GM12892 (cell line): ENCODE data around the gene TSR3.

Experiments
- DNase-seq: peaks from one replicate; pipeline ENCODE4 v3.0.0; 2011; ENCODE audit not compliant: insufficient read length
- FAIRE-seq: peaks from 2 replicates; lab custom pipeline; 2011; peaks lifted over from hg19 to GRCh38; lab: Jason Lieb, UNC
- POLR2A ChIP-seq: IDR thresholded peaks from 2 replicates; pipeline ENCODE4 v1.6.1; 2011; ENCODE audit warnings: low read depth, low read length, control low read depth
- POLR2AphosphoS5 ChIP-seq: IDR thresholded peaks from 2 replicates; pipeline ENCODE4 v1.6.1; 2011; ENCODE audit warnings: low read depth, low read length, control low read depth
- TAF1 ChIP-seq: IDR thresholded peaks from 2 replicates; pipeline ENCODE4 v1.6.1; 2011; ENCODE audit warnings: low read depth, mild to moderate bottlenecking, control low read depth, low read length, borderline replicate concordance

TSR3 gene

GRCh38 chr16:1357906-1358566, 6.4 kb upstream of the TSR3 start:
- TF ChIP-seq POLR2AphosphoS5: no peak
- TF ChIP-seq POLR2A: no peak
- no peak for TF ChIP-seq TAF1
- FAIRE-seq (no peak), DNase-seq (no peak)

GRCh38 chr16:1356061-1356900, 4.6 kb upstream of the TSR3 start:
- DNase-seq: no peak
- TF ChIP-seq TAF1 (no peak), POLR2AphosphoS5 (no peak), POLR2A (no peak)
- FAIRE-seq: no peak

GRCh38 chr16:1355591-1355990, 3.9 kb upstream of the TSR3 start:
- no peak for DNase-seq
- TF ChIP-seq POLR2A (no peak), TAF1 (no peak), POLR2AphosphoS5 (no peak)
- FAIRE-seq: no peak

- DNase-seq: no peak
- no peak for FAIRE-seq
- TF ChIP-seq POLR2A (no peak), TAF1 (no peak), POLR2AphosphoS5 (no peak)
Observed at GRCh38 chr16:1354815-1355540, 3.3 kb upstream of the TSR3 start.

GRCh38 chr16:1351215-1351581, 480 bp downstream of the TSR3 start:
- FAIRE-seq (peak; percentile 14), DNase-seq (no peak)
- TF ChIP-seq POLR2A: no peak
- TF ChIP-seq POLR2AphosphoS5: no peak
- no peak for TF ChIP-seq TAF1

- no peak for DNase-seq
- FAIRE-seq: no peak
- no peak for TF ChIP-seq POLR2A
- no peak for TF ChIP-seq POLR2AphosphoS5
- TF ChIP-seq TAF1: no peak
Observed at GRCh38 chr16:1350691-1351090, 987 bp downstream of the TSR3 start.

- FAIRE-seq: no peak
- TF ChIP-seq POLR2A: no peak
- no peak for TF ChIP-seq POLR2AphosphoS5
- TF ChIP-seq TAF1: no peak
- DNase-seq: no peak
Observed at GRCh38 chr16:1349951-1350350, 1.7 kb downstream of the TSR3 start.

GRCh38 chr16:1349351-1349750, 2.3 kb downstream of the TSR3 start:
- TF ChIP-seq POLR2A: no peak
- TF ChIP-seq POLR2AphosphoS5: no peak
- TF ChIP-seq TAF1: no peak
- DNase-seq (no peak), FAIRE-seq (no peak)

GRCh38 chr16:1348926-1349325, 2.8 kb downstream of the TSR3 start:
- TF ChIP-seq POLR2A: no peak
- TF ChIP-seq POLR2AphosphoS5: no peak
- TF ChIP-seq TAF1: no peak
- DNase-seq: no peak
- no peak for FAIRE-seq

GRCh38 chr16:1348441-1348840, 3.2 kb downstream of the TSR3 start:
- DNase-seq (no peak), FAIRE-seq (no peak)
- TF ChIP-seq POLR2AphosphoS5 (no peak), TAF1 (no peak), POLR2A (no peak)

GRCh38 chr16:1347962-1348361, 3.7 kb downstream of the TSR3 start:
- no peak for DNase-seq
- no peak for TF ChIP-seq POLR2A
- TF ChIP-seq POLR2AphosphoS5: no peak
- no peak for TF ChIP-seq TAF1
- no peak for FAIRE-seq

GRCh38 chr16:1347286-1347855, 4.3 kb downstream of the TSR3 start:
- FAIRE-seq: no peak
- no peak for DNase-seq
- TF ChIP-seq POLR2AphosphoS5 (no peak), TAF1 (no peak), POLR2A (no peak; the same call in 1 of the 2 replicates)
